Measurements from ENCODE around the gene ISM1.

ISM1 gene
- 0.49 to 2.2 (median 1.9) reads per million in 4 experiments for total RNA-seq

DNA sequence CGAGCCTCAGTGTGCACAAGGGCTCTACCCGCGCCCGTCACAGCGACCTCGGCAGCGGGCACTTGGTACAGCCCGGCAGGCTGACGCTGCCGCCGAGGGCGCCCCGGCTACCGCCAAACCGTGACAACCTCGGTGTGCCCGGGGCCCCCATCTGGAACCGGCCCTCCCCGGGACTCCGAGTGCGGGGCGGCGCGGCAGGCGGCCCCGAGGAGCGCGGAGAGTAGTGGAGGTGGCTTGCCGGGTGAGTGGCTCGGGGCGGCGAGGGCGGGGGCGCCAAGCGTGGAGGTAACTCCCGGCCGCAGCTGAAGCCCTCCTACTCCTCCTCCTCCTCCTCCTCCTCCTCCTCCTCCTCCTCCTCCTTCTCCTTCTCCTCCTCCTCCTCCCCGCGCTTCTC is at the start of gene ISM1:
Gene ISM1 (plus strand): TSS at position 371 of the 394 bp plus-strand sequence. CDS start 503 bp downstream, outside the sequence.
- DNase-seq: no peak

DNA sequence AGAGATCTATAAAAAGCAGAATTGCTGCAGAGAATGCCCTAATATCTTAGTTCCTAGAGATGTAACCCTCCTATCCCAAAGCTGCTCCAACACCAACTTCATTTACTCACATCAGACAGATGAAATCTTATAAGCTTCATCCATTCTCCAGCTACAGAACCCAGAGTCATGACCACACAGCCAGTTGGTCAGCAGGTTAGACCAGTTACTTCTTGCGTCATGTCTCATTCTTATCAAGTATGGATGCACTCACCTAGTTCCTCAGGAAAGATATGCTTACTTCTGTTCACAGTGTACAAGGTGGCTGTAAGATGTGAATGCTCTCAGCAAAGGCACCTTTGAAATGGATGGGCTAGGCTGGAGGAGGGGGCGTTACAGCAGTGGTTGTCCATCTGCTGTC is 47.9 kb upstream of the ISM1 start:
- DNase-seq: no peak

DNA sequence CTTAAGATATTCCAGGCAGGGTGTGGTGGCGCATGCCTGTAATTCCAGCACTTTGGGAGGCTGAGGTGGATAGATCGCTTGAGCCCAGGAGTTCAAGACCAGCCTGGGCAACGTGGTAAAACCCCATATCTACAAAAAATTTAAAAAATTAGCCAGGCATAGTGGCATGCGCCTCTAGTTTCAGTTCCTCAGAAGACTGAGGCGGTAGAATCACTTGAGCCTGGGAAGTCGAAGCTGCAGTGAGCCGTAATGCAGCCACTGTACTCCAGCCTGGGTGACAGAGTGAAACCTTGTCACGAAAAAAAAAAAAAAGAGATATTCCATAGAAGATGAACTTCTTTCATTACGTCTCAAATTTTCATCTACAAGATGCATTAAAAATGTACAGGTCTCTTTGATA is 46.7 kb upstream of the ISM1 start:
- no peak for DNase-seq

DNA sequence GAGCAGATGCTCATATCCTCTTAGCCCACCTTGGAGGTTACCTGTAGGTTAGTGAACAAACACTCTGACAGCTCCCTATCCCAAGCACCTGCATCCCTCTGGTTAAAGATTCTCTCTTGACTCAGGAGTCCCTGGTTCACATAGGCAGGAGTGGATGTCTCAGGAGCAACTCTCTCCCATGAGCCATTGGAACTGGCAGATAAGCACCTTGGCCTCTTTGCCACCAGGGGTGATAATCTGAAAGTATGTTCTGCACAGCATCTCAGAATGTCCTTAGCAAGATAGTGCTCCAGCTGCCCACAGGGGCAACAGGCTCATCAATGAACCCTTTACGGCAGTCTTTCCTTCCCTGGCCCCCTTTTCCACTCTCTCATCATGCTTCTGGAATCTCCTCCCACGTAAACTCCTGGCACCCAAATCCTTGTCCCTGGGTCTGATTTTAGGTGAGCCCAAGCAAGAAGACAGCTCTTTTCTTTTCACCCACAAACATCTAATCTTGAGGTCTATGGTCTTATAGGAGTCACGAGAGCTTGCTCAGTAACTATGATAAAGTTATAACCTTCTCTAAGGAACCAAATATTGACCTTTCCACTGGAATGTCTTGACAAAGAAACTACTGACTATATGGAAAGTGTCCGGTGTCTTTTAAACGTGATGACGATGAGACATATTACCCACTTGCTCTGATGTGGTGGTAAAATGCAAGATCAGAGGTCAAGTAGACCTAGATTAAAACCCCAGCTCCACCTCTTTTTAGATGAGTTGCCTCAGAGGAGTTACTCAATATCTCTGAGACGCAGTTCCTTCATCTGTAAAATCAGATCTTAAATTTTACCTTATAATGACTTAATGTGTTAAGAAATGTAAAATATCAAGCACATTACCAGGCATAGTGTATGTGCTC is 39.8 kb upstream of the ISM1 start:
- DNase-seq: no peak

DNA sequence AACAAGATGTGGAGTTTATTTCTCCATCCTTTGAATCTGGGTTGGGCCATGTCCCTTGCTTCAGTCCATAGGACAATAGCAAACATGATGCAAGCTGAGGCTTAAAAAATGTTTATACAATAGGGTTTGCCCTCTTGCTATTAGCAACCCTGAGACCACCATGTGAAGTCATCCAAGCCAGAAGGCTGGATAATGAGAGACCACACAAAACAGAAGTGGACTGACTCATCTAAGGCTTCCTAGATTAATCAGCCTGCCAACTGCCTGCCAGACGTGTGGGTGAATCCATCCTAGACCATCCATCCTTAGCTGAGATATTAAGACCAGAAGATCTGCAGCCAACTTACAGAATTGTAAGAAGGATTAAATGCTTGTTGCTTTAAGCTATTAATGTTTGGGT is 38.1 kb upstream of the ISM1 start:
- DNase-seq: no peak

DNA sequence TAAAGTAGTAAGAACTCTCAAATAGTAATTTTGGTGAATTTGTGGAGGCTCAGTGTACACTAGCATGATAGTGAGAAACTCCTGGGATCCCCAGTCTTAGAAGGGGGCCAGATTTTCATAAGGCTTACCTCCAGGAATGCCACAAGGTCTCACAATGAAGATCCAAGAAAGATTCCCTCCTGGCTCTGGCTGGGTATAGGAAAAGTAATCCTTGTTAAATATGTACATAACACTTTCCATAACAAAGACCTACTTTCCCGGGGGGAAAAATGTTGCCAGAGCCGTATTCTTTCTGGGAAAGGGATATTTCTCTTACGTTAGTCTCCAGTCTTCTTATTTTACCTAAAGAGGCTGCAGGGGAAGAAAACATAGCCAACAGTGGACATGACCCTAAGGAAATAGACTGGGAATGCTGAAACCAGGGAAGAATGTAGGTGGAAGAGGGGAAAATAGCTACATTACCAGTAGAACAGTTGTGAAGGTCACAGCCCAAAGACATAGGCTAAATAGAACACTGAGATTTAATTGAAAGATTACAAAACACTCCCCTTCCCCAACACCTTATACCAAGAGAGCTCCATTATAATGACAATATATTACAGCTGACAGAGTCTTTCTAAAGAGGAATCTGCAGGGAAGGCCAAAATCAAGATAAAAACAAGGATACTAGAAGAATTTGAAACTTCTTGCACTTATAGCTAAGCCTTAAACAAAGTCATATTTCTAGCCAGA is 34.9 kb upstream of the ISM1 start:
- DNase-seq: no peak

DNA sequence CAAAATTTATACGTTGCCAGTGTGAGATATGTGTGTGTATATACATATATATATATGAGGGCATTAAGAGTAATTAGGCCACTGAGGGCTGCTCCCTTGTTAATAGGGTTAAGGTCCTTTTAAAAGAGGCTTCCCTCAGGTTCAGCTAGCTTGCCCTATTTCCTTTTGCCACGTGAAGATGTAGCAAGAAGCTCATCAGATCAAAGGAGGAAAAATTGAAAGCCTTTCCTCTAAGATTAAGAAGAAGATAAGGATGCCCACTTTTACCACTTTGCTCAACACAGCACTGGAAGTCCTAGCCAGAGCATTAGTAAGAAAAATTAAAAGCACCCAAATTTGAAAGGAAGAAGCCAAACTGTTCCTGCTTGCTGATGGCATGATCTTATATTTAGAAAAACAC is 33.2 kb upstream of the ISM1 start:
- no peak for DNase-seq

DNA sequence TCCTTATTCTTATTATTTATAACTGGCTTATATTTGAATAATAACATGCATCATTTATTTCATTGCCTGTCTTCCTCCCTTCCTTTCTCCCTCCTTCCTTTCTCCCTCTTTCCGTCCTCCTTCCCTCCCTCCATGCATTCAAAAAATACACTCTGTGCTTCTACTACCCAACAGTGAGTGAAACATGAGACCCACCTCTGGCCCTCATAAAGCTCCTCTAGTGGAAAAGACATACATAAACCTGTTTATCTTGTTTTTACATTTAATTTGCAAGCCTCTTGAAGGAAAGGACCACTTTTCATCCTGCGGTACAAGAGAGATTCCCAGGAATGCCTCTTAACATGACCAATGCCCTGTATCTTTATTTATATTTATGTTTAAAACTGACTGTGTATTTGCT is 21.8 kb upstream of the ISM1 start:
- DNase-seq: no peak

DNA sequence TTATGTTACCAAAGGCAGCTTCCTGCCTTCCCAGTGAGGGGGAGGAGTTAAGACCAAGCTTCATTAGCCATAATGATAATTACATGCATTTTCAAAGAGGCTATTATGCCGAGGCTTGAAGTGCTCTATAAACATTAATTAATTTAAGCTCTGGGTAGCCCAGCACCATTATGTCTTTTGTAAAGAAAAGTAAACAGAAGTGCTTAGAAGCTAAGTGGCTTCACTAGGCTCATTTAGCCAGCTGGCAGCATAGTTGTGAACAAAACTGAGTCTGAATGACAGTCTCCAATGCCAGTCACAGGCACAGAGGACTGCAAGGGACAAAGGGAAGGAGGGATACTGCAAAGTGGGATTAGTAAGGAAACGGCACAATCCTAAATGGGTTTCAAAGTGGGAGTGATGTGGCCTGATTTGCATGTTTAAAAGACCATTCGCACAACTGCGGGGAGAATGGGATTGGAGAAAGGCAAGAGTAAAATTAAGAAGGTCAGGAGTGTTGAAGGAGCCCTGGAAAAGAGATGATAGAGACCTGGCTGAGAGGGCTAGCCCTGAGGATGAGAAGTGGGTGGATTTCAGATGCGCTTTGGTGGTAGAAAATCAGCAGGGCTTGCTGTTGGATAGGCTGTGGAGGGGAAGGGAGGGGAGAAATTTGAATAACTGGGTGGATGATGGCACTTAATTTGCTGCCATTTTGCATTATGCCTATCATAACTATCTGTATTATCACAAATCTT is 20.1 kb upstream of the ISM1 start:
- DNase-seq: no peak

DNA sequence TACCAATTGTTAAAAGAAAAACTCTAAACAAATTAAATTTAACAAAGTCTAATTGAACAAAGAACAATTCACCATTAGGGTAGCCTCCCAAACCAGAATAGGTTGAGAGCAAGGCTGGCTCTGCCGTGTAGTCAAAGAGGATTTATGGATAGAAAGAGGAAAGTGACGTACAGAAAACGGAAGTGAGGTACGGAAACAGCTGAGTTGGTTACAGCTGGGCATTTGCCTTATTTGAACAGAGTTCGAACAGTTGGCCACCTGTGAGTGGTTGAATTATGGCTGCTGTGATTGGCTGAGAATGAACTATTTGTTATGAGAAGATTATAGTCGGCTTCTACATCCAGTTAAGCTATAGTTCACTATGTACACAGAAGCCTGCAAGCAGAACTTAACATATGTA is 18.5 kb upstream of the ISM1 start:
- no peak for DNase-seq

DNA sequence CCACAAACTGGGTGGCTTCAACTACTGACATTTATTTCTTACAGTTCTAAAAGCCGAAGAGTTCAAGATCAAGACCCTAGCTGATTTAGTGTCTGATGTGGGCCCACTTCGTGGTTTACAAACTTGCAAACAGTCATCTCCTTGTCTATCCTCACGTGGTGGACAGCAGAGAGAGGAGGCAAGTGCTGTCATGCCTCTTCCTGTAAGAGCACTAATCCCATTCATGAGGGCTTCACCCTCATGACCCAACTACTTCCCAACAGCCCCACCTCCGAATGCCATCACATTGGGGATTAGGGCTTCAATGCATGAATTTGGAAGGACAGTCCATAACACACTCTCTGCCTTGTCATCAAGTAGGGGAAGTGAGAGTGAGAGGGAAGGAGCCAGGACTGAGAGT is 15.6 kb upstream of the ISM1 start:
- DNase-seq: no peak

DNA sequence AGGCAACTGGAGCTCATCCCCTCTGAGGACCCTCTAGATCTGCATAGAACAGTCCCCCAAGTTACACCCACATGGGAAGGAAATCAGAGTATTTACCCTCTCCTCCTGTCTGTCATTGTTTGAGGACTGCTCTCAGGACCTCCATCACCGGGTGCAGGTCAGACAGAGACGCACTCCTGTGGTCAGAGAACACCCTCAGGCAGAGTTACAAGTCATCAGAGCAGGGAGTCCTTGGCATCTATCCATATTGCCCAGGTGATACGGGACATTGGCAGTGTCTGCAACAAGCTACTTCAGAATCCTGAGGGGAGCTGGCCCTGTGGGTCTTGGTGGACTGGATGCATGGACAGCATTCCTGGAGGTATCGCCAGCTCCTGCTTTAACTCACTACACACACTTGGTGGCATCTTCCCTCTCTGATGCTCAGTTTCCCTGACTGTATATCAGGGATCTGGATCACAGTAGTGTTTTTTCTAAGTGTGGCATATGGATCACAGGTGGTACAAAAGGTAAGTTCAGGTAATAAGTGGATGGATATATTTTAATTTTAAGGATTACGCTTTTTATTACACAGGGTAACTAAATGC is 15.1 kb upstream of the ISM1 start:
- no peak for DNase-seq

DNA sequence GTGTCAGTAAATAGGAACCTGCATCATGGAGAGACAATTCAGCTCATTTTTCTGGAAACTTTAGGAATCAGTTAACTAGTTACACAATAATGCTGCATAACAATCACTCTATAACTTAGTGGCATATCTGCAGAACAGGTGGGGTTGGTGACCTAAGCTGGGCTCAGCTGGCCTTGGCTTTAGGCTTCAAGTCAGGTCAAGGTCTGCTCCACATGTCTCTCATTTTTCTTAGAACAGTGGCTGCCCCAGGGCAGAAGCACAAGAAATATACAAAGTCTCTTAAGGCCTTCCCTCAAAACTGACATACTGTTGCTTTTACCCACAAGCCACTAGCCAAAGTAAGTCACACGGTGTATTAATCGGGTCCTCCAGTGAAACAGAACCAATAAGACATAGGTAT is 14.1 kb upstream of the ISM1 start:
- no peak for DNase-seq

DNA sequence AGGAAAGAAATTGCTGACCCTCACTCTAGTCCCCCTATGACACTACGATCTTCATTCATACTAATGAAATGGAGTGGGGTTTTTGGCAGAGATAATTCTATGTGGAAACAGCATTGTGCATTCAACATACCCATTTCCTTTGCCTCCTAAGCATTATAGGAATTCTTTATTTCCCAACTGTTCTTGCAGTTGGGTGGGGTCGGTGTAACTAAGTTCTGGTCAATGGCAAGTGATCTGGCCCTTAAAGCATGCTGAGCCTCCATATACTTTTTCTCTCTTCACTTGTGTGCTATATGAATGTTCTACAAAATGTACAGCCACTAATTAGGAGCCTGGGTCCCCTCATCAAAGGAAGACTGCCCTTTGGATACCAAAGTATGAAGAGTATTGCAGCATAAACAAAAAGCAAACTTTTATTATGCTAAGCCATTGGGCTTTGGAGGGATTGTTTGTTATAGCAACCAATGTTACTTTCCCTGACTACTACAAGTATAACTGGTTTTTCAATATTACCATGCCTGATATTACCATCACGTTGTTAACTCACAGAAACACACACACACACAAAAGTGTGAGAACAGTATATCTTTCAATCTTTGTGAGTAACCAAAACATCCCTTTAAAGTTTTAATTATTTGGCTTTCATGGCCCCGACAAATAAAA is 9.0 kb upstream of the ISM1 start:
- DNase-seq: no peak

DNA sequence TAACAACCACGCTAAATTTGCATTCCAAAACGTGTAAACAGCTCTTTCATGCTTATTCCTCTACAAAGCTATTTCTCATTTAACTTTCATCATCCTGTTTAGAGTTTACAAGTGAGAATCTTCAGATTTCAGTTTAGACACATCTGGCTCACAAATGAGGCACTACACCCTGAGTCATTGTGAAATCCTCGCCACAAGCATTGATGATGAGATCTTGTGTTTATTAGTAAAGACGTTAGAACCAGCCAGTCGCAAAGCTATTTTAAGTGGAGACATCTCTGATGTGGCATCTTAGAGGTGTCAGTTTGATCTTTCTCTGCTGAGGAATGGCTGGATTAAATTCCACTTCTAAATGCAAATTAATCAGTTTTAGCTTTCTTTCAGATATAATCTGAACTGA is 8.3 kb upstream of the ISM1 start:
- DNase-seq: no peak

DNA sequence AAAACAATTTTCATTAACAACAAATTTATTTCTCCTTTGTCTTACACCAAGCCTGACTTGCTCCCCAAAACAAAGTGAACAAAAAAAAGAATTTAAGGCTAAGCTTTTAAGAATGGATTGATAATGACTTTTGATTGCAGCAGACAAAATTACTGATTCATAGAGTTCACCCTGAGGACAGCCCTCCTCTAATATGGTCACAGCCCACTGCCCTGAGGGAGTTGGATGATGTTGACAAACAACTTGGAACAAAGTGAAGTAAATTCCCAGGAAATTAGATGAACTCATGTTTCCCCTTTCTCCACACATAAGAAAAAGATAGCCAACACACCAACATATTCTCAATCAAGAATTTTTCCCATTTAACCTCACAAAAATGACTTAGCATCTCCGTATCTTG is 7.7 kb upstream of the ISM1 start:
- DNase-seq: no peak

DNA sequence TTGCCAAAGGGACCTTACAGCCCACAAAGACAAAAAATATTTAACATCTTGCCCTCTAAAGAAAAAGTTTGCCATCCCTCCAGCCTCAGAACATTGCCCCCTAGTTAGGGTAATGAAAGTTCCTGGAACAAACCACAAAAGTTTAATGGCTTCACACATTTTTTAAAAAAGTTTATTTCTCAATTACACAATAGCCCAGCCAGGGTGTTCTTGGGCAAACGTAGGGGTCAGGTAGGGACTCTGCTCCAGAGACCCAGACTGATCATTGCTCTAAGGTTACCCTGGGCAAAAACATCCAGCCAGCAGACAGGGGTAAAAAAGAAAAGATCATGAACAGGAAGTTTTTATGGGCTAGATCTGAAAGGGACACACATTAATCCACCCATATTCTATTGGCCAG is 4.5 kb upstream of the ISM1 start:
- no peak for DNase-seq

DNA sequence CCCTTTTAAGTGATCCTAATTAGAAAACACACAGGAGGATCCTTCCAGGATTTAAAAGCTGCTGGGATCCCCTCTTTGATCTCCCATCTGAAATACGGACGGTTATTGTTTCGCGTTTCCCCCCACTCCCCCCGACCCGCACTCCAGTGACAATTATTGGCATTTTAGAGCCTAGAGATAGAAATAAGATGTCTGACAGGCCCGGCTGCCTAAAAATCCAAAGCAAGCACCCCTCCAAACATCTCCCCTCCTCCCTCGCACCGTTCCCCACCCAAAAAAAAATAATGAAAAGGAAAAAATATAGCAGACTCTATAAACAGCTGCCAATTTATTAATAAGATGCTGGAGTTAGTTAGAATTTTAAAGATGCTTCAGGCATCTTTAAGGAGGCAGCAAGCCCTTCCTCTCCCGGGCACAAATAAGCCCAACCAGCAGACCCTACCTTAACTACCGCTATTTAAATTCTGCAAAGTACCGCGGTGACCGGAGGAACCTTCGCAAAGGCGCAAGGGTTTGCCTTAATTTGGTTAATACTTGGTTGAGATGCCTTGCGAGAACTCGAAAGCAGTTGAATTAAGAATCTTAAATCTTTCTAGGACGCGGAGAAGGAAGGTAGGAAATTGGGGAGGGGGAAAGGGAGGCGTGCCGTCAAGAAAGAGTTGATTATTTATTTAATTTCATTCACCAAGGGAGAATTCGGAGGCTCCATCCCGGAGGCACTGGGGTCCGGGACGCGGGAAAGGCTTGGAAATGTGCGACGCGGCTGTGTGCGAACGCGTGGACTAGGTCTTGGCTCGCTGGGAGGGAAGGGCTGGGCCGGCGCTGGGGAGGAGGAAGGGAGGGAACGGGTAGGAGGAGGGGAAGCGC is 1.5 kb upstream of the ISM1 start:
- DNase-seq: no peak

DNA sequence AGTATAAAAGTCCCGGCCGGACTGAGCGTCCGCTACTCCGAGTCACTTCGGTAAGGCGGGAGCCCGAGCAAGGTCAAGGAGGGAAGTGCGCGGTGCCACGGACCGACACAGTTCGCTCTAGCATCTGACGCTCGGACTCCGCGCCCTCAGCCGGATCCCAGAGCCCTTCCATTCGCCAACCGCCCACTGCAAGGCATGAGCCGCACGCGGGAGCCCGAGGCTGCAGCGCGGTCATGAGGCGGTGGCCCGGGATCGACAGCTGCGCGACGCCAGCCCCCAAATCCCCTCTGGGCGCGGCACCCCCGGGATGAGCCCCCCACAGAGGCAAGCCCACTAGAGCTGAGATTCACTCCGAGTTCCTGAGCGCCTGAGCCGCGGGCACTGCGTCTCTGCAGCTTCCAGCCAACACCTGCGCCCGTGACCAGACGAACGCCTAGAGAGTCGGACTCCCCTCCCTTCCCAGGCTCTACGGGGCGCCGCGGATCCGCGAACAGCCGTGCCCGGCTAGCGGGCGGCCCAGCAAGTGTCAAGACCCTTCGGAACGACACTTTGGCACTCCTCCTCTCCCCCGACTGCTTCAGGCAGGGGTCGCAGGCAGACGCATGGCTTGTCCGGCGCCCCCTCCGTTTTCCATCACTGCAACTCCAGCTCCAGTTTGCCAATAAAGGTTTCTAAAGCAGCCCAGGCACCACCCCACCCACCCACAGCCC is 725 bp upstream of the ISM1 start:
- DNase-seq: no peak

DNA sequence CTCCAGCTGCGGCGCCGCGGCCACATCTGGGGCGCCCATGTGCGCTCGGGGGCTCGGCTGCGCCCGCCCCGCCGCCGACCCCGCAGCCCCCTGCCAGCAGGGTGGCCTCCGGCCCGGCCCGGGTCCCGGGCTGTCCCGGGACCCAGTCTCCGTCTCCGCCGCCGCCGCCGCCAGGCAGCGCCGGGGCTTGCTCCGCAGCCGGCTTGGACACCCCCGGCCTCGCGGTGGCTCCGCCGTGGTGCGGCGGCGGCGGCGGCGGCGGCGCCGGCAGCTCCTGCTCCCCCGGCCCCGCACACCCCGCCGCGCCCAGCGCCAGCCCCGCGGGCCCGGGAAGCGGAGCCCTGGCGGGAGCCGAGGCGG is 219 bp downstream of the ISM1 start:
- no peak for DNase-seq

All from effector CD8-positive, alpha-beta T cell (primary cell).